Smooth muscle cell of the pulmonary artery (primary cell): ENCODE measurements around the gene SETX. TPM values are rescaled to one million over a fixed set of nuclear protein-coding genes. Genes with fewer than 3 reads are reported as not detected.

Source experiments
- total RNA-seq: library from RNA; depleted of rRNA; stranded (reverse); fragments of >200 nt; gene quantifications from 2 replicates; pipeline ENCODE4 v1.2.3, GENCODE V29; 2014

The SETX gene, protein sequence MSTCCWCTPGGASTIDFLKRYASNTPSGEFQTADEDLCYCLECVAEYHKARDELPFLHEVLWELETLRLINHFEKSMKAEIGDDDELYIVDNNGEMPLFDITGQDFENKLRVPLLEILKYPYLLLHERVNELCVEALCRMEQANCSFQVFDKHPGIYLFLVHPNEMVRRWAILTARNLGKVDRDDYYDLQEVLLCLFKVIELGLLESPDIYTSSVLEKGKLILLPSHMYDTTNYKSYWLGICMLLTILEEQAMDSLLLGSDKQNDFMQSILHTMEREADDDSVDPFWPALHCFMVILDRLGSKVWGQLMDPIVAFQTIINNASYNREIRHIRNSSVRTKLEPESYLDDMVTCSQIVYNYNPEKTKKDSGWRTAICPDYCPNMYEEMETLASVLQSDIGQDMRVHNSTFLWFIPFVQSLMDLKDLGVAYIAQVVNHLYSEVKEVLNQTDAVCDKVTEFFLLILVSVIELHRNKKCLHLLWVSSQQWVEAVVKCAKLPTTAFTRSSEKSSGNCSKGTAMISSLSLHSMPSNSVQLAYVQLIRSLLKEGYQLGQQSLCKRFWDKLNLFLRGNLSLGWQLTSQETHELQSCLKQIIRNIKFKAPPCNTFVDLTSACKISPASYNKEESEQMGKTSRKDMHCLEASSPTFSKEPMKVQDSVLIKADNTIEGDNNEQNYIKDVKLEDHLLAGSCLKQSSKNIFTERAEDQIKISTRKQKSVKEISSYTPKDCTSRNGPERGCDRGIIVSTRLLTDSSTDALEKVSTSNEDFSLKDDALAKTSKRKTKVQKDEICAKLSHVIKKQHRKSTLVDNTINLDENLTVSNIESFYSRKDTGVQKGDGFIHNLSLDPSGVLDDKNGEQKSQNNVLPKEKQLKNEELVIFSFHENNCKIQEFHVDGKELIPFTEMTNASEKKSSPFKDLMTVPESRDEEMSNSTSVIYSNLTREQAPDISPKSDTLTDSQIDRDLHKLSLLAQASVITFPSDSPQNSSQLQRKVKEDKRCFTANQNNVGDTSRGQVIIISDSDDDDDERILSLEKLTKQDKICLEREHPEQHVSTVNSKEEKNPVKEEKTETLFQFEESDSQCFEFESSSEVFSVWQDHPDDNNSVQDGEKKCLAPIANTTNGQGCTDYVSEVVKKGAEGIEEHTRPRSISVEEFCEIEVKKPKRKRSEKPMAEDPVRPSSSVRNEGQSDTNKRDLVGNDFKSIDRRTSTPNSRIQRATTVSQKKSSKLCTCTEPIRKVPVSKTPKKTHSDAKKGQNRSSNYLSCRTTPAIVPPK (N-terminal part only)
- 57.8 and 77.6 TPM in 2 replicates for total RNA-seq

DNA sequence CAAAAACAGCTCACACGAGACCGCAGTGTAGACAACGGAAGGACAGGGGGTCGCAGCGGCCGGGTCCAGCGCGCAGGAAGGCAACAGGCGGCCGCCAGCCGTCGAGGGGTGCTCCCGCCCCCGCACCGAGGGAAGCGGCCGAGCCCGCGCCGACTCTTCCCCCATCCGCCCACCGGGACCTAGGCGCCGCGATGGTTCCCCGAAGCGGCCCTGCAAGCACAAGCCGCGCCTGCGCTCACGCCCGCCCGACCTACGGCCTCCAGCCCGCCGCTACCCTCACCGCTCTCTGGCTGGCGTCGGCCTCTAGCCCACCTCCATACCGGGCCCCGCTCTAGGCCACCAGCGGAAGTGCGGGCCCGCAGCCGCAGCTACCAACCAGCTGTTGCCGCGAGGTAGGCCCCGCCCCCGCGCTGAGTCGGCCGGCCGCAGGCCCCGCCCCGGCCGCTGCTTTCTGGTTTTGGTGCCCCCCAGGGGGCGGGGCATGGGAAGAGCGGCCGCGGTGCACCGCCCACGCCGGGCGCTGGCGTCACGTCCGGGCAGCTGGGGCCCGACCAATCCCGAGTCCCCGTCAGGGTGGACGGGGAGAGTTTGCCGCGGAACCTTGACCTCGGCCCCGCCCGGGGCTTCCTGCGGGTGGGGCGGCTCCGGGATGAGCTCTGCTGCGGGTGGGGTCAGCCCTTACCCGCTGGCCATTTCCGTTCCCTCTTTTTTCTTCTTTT, at the start of gene SETX:
Gene SETX, minus strand, starts transcription at position 350 of the 719 bp plus-strand sequence. CDS start 5,558 bp downstream, outside the sequence.

Other genes with a start within 250 kb of the SETX start
- 3.4 and 3.8 TPM in 2 replicates for gene NTNG2, start 192.9 kb downstream of the SETX start, total RNA-seq
- 7.2 and 8.0 TPM in 2 replicates for gene TTF1, start 51.9 kb upstream of the SETX start, total RNA-seq
- 0.13 TPM in 2 replicates for gene CFAP77, start 55.2 kb upstream of the SETX start, total RNA-seq
- not detected in 2 replicates for gene BARHL1, start 227.6 kb upstream of the SETX start, total RNA-seq